Duodenal mucosa (tissue), 2 donors: ENCODE data around the gene FBLN1.
"Not testable (repeated sequence)": the region's sequence is repeated elsewhere in the genome, so short reads cannot be mapped to it uniquely, and the experiment has no call there.

Experiments
- H3K27ac ChIP-seq: one replicate; pipeline ENCODE4 v1.7.0; 2013; ENCODE audit warnings: low read depth, low read length
- H3K27me3 ChIP-seq, 2 donors: one replicate each; pipeline ENCODE4 v1.7.0; 2013; ENCODE audit warnings: low read length in 2 of 2, control low read depth in 1 of 2; ENCODE audit not compliant: insufficient read depth in 2 of 2, control insufficient read depth in 1 of 2
- H3K36me3 ChIP-seq, 2 donors: one replicate each; pipeline ENCODE4 v1.7.0; 2013; ENCODE audit warnings: low read length in 2 of 2, control low read depth in 1 of 2; ENCODE audit not compliant: insufficient read depth in 2 of 2, control insufficient read depth in 1 of 2
- H3K4me1 ChIP-seq, 2 donors: one replicate each; pipeline ENCODE4 v1.7.0; 2013; ENCODE audit warnings: low read length in 2 of 2, control low read depth in 1 of 2; ENCODE audit not compliant: insufficient read depth in 2 of 2, control insufficient read depth in 1 of 2
- H3K4me3 ChIP-seq, 2 donors: one replicate each; pipeline ENCODE4 v1.7.0; 2013; ENCODE audit warnings: low read length in 2 of 2, low read depth in 1 of 2
- H3K9ac ChIP-seq, 2 donors: one replicate each; pipeline ENCODE4 v1.7.0; 2013; ENCODE audit warnings: low read length in 2 of 2, low read depth in 1 of 2
- H3K9me3 ChIP-seq, 2 donors: one replicate each; pipeline ENCODE4 v1.7.0; 2013; ENCODE audit warnings: low read length in 2 of 2, control low read depth in 1 of 2; ENCODE audit not compliant: control insufficient read depth in 1 of 2

FBLN1 gene

DNA sequence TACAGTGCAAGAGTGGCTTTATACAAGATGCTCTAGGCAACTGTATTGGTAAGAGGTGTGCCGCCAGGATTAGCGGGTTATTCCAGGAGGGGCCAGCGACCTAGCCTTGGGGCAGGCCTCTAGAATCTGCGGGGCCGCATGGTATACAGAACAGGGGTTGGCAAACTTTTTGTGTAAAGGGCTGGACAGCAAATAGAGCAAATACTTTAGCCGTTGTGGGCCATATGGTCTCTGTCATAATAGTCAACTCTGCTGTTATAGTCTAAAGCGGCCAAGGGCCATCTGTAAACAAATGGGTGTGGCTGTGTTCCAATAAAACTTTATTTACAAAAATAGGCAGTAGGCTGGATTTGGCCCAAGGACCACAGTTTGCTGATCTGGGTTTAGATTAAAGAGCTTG, 32.6 kb downstream of the FBLN1 start:
- H3K27ac ChIP-seq = no peak overlapping the region

DNA sequence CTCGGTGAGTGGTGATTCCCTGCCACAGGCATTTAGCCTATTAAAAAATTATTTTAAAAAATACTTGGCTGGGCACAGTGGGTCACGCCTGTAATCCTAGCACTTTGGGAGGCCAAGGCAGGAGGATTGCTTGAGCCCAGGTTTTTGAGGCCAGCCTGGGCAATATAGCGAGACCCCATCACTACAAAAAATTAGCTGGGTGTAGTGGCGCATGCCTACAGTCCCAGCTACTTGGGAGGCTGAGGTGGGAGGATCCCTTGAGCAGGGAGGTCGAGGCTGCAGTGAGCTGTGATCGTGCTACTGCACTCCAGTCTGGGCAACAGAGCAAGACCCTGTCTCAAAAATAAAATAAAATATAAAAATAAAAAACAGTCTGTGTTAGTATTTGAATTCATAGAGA, 33.2 kb downstream of the FBLN1 start:
- not testable (repeated sequence) for H3K36me3 ChIP-seq, H3K9me3 ChIP-seq, H3K9ac ChIP-seq, H3K4me1 ChIP-seq, H3K27me3 ChIP-seq, H3K4me3 ChIP-seq, H3K27ac ChIP-seq

More for the DNA sequence above, 32.6 kb downstream of the FBLN1 start:
- H3K36me3 ChIP-seq = no peaks in the 10 kb centered on the region
- H3K9me3 ChIP-seq = no peaks in the 10 kb centered on the region
- peaks cover 0 to 9% of the 10 kb centered on the region in 2 donors for H3K4me1 ChIP-seq
- no peak overlapping the region for H3K9ac ChIP-seq
- H3K4me3 ChIP-seq = no peak overlapping the region
- no peaks in the 10 kb centered on the region for H3K27me3 ChIP-seq

DNA sequence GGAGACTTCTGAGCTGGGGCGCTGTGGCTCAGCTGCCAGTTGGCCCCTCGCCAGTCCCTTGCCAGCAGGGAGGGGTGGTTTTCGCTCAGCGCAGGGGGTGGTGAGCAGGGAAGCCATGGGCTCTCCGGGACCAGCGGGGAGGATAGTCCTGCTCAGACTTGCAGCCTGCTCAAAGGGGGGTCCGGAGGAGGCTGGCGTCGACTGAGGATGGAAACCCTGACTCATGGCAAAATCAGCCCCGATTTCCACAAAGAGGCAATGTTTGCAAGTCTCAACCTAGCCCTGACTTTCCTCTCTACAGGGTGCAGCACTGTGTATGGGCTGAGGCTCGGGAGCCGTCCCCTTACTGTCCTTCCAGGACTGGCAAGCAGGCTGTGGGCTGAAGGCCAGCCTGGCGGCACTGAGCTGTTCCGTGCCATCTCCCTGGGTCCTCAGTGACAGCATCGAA, 35.1 kb downstream of the FBLN1 start:
- Histone ChIP-seq H3K9me3 (no peaks in the 10 kb centered on the region), H3K4me1 (peaks cover 0 to 9% of the 10 kb centered on the region in 2 donors), H3K9ac (no peak overlapping the region), H3K27ac (no peak overlapping the region), H3K36me3 (no peaks in the 10 kb centered on the region), H3K4me3 (no peak overlapping the region), H3K27me3 (no peaks in the 10 kb centered on the region)

GRCh38 chr22:45538281-45538680, 35.6 kb downstream of the FBLN1 start:
- Histone ChIP-seq H3K9me3 (no peaks in the 10 kb centered on the region), H3K4me3 (no peak overlapping the region), H3K27ac (no peak overlapping the region), H3K9ac (no peak overlapping the region), H3K27me3 (no peaks in the 10 kb centered on the region), H3K4me1 (peaks cover 0 to 7% of the 10 kb centered on the region in 2 donors), H3K36me3 (no peaks in the 10 kb centered on the region)

DNA sequence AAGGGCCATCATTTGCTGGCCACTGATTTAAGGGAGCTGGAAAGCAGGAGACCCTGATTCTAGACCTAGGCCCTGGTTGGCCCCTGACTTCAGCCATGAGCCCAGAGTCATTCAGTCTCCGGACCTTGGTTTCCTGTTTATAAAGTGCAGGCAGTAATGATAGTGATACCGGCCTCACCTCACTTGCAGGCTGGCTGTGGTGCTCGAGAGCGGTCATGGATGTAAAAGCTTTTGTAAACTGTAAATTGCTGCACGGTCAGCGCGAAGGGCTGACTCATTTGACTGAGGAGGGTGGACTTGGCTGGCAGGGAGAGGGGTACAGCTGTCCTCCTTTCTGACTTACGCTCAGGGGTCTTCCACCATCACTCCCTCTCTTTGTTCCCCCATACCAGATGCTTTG, 37.4 kb downstream of the FBLN1 start:
- Histone ChIP-seq H3K36me3 (no peaks in the 10 kb centered on the region), H3K27ac (no peak overlapping the region), H3K4me1 (no peaks in the 10 kb centered on the region)

DNA sequence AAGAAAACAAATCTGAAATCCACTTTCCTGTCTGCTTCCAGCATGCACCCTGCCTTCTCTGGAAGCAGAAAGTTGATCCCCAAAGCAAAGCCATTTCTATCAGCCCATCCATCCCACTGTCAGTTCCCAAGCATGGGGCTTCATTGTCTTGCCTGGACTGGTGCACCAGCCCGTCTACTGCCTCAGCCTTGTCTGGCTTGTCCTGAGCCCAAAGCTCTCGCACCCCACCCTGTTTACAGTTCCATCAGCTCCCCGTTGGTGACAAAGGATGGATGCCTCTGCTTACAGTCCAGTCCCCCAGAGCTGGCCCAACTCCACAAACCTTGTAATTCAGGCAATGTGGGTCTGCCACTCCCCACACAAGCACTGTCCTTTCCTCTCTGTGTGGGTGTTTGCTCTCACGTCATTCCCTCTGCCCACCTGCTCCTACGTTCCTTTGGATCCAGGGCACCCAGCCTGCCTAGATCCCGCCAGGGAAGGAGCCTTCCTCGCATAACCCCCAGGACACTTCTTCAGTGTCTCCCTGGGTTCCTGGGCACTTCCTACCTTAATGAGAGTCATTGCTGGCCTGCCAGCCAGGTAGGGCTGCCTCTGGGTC, 38.8 kb downstream of the FBLN1 start:
- Histone ChIP-seq H3K9me3 (no peaks in the 10 kb centered on the region), H3K27ac (no peak overlapping the region), H3K27me3 (no peaks in the 10 kb centered on the region), H3K9ac (no peak overlapping the region), H3K36me3 (no peaks in the 10 kb centered on the region), H3K4me3 (no peak overlapping the region), H3K4me1 (no peaks in the 10 kb centered on the region)

More for the DNA sequence above, 37.4 kb downstream of the FBLN1 start:
- H3K9me3 ChIP-seq = no peaks in the 10 kb centered on the region
- H3K27me3 ChIP-seq = no peaks in the 10 kb centered on the region
- H3K9ac ChIP-seq = no peak overlapping the region
- no peak overlapping the region for H3K4me3 ChIP-seq

GRCh38 chr22:45542001-45542520, 39.4 kb downstream of the FBLN1 start:
- no peak overlapping the region for H3K27ac ChIP-seq
- no peaks in the 10 kb centered on the region for H3K36me3 ChIP-seq

GRCh38 chr22:45542736-45543135, 40.1 kb downstream of the FBLN1 start:
- not testable (repeated sequence) for H3K27ac ChIP-seq, H3K27me3 ChIP-seq, H3K4me1 ChIP-seq, H3K9me3 ChIP-seq, H3K4me3 ChIP-seq, H3K9ac ChIP-seq, H3K36me3 ChIP-seq

More at GRCh38 chr22:45542001-45542520, 39.4 kb downstream of the FBLN1 start:
- Histone ChIP-seq H3K27me3 (no peaks in the 10 kb centered on the region), H3K4me3 (no peak overlapping the region), H3K4me1 (no peaks in the 10 kb centered on the region), H3K9me3 (no peaks in the 10 kb centered on the region), H3K9ac (no peak overlapping the region)

GRCh38 chr22:45543243-45543642, 40.6 kb downstream of the FBLN1 start:
- Histone ChIP-seq H3K36me3 (no peaks in the 10 kb centered on the region), H3K27ac (no peak overlapping the region), H3K9ac (no peak overlapping the region), H3K9me3 (no peaks in the 10 kb centered on the region), H3K4me1 (no peaks in the 10 kb centered on the region), H3K4me3 (no peak overlapping the region), H3K27me3 (no peaks in the 10 kb centered on the region)

- Histone ChIP-seq H3K4me3 (no peak overlapping the region), H3K9ac (no peak overlapping the region), H3K4me1 (no peaks in the 10 kb centered on the region), H3K27ac (no peak overlapping the region), H3K9me3 (no peaks in the 10 kb centered on the region), H3K36me3 (no peaks in the 10 kb centered on the region), H3K27me3 (no peaks in the 10 kb centered on the region)
These were observed 42.0 kb downstream of the FBLN1 start for GRCh38 chr22:45544588-45545170.
